GM19463 (cell line): ENCODE data around the gene ORM1.
A peak's percentile ranks its signal among the peaks of the same experiment; 100 is the strongest.
"Not testable (repeated sequence)": the region's sequence is repeated elsewhere in the genome, so short reads cannot be mapped to it uniquely, and the experiment has no call there.

Source experiments
- ATAC-seq: cut with Tn5 transposase; IDR thresholded peaks from one replicate; pipeline ENCODE4 v1.9.1; 2021; ENCODE audit warnings: mild to moderate bottlenecking, moderate library complexity; ENCODE audit not compliant: unreplicated experiment

The ORM1 gene

GRCh38 chr9:114322160-114322818 is 609 bp upstream of the ORM1 start:
- not testable (repeated sequence) for ATAC-seq

GRCh38 chr9:114323849-114324248 is 951 bp downstream of the ORM1 start:
- not testable (repeated sequence) for ATAC-seq

DNA sequence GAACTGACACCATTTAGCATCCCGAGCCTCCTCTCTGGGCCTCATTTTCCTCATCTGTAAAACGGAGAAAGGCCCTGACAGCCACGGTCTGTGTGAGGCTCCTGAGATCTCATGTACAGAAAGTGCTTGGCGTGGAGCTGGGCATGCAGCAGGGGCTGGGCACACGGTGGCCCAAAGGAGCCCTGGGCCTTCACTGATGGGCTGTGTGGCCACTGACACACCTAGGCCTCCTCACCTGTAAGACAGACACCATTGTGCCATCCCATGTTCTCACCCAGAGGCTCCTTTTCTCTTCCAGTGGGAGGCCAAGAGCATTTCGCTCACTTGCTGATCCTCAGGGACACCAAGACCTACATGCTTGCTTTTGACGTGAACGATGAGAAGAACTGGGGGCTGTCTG is 1.6 kb downstream of the ORM1 start:
- ATAC-seq = no peak

DNA sequence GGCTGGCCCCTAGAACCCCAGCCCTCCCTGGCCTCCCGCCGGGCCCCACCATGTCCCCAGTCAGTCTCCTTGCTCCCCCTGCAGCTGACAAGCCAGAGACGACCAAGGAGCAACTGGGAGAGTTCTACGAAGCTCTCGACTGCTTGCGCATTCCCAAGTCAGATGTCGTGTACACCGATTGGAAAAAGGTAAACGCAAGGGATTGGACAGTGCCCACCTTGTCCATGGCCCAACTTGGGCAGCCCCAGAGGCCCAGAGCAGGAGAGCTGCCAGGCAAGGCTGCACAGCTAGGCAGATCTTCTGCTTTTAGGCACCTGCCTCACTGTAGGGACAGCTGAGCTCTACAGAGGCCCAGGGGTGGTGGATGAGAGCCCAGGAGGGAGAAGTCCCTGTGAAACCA is 2.1 kb downstream of the ORM1 start:
- ATAC-seq = not testable (repeated sequence)

- ATAC-seq = not testable (repeated sequence)
Observed at GRCh38 chr9:114325684-114326254, 2.9 kb downstream of the ORM1 start.

DNA sequence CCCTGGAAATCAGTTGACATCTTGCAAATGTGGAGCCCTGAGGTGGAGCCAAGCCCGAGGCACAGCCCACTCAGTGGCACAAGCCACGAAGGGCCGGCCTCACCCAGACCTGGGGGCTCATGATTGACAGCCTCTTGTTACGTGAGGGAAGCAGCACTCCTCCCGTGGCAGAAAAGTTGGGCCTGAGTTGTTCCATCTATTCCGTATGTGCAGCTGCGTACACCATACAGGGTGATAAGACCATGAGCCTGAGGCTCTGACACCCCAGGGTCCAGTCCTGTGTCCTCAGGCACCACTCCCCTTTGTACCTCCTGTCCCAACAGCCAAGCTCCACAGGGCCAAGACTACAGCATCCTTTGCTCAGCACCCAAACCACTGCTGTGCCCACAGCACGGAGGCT is 4.9 kb downstream of the ORM1 start:
- ATAC-seq = no peak

DNA sequence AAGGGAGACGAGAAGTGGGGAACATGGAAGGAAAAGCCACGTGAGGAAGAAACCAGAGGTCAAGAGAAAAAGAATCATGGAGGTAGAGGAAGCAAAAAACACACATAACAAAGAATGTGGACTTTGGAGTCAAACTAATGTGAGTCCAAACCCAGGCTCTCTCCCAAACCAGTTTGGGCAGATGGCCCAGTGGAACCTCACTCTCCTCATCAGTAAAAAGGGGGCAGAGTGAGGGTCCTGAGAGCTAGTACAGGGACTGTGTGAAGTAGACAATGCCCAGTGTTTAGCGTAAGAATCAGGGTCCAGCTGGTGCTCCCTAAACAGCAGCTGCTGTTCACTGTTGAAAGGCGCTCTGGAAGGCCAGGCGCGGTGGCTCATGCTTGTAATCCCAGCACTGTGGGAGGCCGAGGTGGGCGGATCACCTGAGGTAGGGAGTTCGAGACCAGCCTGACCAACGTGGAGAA is 5.5 kb downstream of the ORM1 start:
- ATAC-seq = not testable (repeated sequence)

DNA sequence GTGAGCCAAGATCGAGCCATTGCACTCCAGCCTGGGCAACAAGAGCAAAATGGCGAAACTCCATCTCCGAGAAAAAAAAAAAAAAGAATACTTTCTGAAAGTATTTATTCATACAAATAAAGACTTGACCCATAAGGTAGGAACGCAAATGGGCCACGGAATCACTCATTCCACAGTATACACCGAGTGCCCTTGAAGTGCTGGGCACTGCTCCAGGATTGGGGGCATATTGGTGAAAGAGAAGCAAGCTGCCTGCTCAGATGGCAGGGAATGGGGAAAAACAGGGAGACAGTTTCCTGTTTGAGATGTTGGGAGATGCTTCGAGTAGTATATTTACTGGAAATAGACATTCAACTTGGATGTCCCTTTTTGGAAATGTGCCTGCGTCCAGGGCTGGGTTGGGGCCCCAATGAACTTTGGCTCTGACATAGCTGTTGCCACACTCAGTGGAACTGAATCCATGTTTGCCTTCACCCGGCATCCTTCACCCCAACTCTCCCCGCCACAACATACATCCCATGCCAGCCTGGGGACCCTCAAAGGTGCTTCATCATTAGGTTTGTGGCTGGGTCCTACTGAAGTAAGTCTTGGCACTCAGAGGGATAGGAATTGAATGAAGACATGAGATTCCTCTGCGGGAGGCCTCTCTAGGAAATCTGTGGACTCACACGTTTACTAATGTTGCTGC is 6.2 kb downstream of the ORM1 start:
- not testable (repeated sequence) for ATAC-seq

DNA sequence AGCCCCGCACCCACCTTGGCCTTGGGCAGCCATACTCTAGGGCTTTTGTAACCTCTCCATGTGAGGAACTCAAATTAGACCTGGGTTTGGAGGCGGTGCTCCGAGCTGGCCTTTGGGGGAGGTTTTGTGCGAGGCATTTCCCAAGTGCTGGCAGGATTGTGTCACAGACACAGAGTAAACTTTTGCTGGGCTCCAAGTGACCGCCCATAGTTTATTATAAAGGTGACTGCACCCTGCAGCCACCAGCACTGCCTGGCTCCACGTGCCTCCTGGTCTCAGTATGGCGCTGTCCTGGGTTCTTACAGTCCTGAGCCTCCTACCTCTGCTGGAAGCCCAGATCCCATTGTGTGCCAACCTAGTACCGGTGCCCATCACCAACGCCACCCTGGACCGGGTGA is 6.7 kb downstream of the ORM1 start, which contains the start of gene ORM2:
Gene ORM2 (plus strand): TSS at position 245 of the 398 bp plus-strand sequence. CDS start 36 bp downstream, at position 281.
- ATAC-seq = not testable (repeated sequence)

DNA sequence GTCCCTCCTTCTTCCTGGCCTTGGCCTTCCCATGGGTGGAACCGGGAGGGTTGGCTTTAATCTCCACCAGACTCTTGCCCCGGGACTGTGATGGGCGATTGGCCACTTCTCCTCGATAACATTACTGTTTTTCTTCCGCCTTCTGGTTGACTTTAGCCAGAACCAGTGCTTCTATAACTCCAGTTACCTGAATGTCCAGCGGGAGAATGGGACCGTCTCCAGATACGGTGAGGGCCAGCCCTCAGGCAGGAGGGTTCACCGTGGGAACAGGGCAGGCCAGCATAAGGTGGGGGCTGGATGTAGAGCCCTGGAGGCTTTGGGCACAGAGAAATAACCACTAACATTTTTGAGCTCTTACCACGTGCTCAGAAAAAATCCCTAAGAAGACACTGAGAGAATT is 7.7 kb downstream of the ORM1 start:
- no peak for ATAC-seq

GRCh38 chr9:114331229-114332195 is 8.6 kb downstream of the ORM1 start:
- not testable (repeated sequence) for ATAC-seq

GRCh38 chr9:114332474-114333040 is 9.7 kb downstream of the ORM1 start:
- ATAC-seq = not testable (repeated sequence)

DNA sequence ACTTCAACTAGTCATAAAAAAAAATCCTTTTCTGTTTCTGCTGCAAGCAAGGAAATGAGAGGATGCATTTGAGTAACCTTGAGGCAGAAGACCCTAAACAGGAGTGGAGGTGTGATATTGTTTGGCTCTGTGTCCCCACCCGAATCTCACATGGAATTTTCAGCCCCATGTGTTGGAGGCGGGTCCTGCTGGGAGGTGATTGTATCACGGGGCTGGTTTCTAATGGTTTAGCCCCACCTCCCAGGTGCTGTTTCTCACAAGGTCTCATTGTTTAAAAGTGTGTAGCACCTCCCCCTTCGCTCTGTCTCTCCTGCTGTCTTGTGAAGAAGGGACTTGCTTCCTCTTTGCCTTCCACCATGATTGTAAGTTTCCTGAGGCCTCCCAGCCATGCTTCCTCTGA is 10.8 kb downstream of the ORM1 start:
- ATAC-seq = not testable (repeated sequence)

DNA sequence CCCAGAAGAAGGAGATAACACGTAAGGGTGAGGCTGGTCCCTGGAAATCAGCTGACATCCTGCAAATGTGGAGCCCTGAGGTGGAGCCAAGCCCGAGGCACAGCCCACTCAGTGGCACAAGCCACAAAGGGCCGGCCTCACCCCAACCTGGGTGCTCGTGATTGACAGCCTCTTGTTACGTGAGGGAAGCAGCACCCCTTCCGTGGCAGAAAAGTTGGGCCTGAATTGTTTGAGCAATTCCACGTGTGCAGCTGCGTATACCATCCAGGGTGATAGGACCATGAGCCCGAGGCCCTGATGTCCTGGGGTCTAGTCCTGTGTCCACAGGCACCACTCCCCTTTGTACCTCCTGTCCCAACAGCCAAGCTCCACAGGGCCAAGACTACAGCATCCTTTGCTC is 11.6 kb downstream of the ORM1 start:
- ATAC-seq = no peak

GRCh38 chr9:114335745-114336144 is 12.8 kb downstream of the ORM1 start:
- ATAC-seq = no peak

GRCh38 chr9:114336157-114336556 is 13.3 kb downstream of the ORM1 start:
- no peak for ATAC-seq

- no peak for ATAC-seq
Observed at GRCh38 chr9:114336699-114337395, 13.9 kb downstream of the ORM1 start.

DNA sequence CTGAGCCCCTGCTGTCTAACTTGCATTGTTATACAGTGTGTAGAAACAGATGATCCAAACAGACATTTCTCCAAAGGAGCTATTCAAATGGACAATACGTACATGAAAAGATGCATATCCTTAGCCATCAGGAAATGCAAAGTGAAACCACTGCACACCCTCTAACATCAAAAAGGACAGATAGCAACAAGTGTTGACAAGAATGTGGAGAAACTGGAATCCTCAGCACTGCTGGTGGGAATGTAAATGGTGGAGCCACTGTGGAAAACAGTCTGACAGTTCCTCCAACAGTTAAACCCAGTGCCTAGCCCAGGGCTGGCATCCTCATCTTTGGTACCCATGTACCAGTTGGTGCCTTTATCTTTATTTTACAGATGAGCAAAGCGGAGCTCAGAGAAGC is 15.3 kb downstream of the ORM1 start:
- ATAC-seq = no peak

- peak; percentile 77 for ATAC-seq
Observed at GRCh38 chr9:114339130-114339908, 16.4 kb downstream of the ORM1 start.
